Activated B cell treated with CpG ODN at 0.5 μM for 24 hours (primary cell): ENCODE measurements around the gene INPP5E. TPM values are rescaled to one million over a fixed set of nuclear protein-coding genes. Genes with fewer than 3 reads are reported as not detected.

Source experiments
- ATAC-seq: fragments of 200-7000 bp; cut with Tn5 transposase; one replicate; pipeline ENCODE4 v1.10.0; 2021; ENCODE audit warnings: low read depth, mild to moderate bottlenecking, moderate library complexity
- CTCF ChIA-PET: fragments of 350-600 bp; sonication (Branson Sonifier 250); formaldehyde crosslinking; loops from one replicate; lab custom pipeline; 2021; ENCODE audit warnings: antibody characterized with exemption; lab: Charles Lee
- POLR2A ChIA-PET: fragments of 350-600 bp; sonication (Branson Sonifier 250); formaldehyde crosslinking; loops from one replicate; lab custom pipeline; 2021; ENCODE audit warnings: antibody characterized with exemption; lab: Charles Lee
- DNase-seq: peaks from one replicate; pipeline ENCODE4 v3.0.0; 2022
- H3K27ac Mint-ChIP-seq: one replicate; pipeline ENCODE4 v1.8.0; 2020; ENCODE audit warnings: mixed read lengths
- H3K27me3 Mint-ChIP-seq: one replicate; pipeline ENCODE4 v1.8.0; 2021; ENCODE audit warnings: mixed read lengths
- H3K36me3 Mint-ChIP-seq: one replicate; pipeline ENCODE4 v1.8.0; 2021; ENCODE audit warnings: low read depth, mixed read lengths
- H3K4me1 Mint-ChIP-seq: one replicate; pipeline ENCODE4 v1.8.0; 2021; ENCODE audit warnings: mixed read lengths
- H3K4me3 Mint-ChIP-seq: one replicate; pipeline ENCODE4 v1.8.0; 2020; ENCODE audit warnings: mild to moderate bottlenecking, mixed read lengths
- H3K9me3 Mint-ChIP-seq: one replicate; pipeline ENCODE4 v1.8.0; 2020; ENCODE audit warnings: mixed read lengths
- CTCF ChIP-seq: fragments of 200-600 bp; IDR thresholded peaks from one replicate; pipeline ENCODE4 v1.8.0; 2022; ENCODE audit warnings: antibody characterized with exemption, mild to moderate bottlenecking
- intact Hi-C: fragments of 100-400 bp; cut with micrococcal nuclease; formaldehyde crosslinking; loops from one replicate; pipeline ENCODE4 v1.15.1; 2024
- total RNA-seq: library from RNA; stranded (reverse); gene quantifications from 2 replicates; pipeline ENCODE4 v1.2.3, GENCODE V29; 2022

Gene INPP5E
- total RNA-seq, 1 donor from 2014 or later = 26.6 TPM

GRCh38 chr9:136441191-136441680, 1.6 kb upstream of the INPP5E start:
- intact Hi-C loops = no loop called here
- Mint-ChIP-seq H3K4me3 (no peak overlapping the region), H3K4me1 (peaks cover 22% of the 10 kb centered on the region), H3K36me3 (peaks cover 55% of the 10 kb centered on the region), H3K9me3 (no peaks in the 10 kb centered on the region), H3K27ac (no peak overlapping the region), H3K27me3 (no peaks in the 10 kb centered on the region)
- ChIA-PET POLR2A (interaction anchor here (0.6 to 1.2 kb wide), 3 partner anchors 17 to 288 kb away, joined by 3 read pairs; no protein-coding TSS in a partner anchor), CTCF (no interaction called here)
- no peak for TF ChIP-seq CTCF
- no peak for DNase-seq
- ATAC-seq = no peak

GRCh38 chr9:136438548-136439480, 831 bp downstream of the INPP5E start:
- H3K4me1 Mint-ChIP-seq = peaks cover 26% of the 10 kb centered on the region
- H3K27me3 Mint-ChIP-seq = no peaks in the 10 kb centered on the region
- H3K36me3 Mint-ChIP-seq = peaks cover 42% of the 10 kb centered on the region
- H3K4me3 Mint-ChIP-seq = peak overlapping the region; percentile 84
- ATAC-seq (peak; percentile 77), DNase-seq (peak; percentile 69)
- intact Hi-C loops = loop anchor here (1.0 to 2.0 kb wide), 4 partner anchors 28 to 76 kb away; partner anchors contain the start of genes DNLZ, ENTR1, PMPCA and SEC16A
- no peak overlapping the region for H3K27ac Mint-ChIP-seq
- CTCF ChIA-PET = interaction anchor here (0.9 to 1.3 kb wide), 2 partner anchors 38 to 99 kb away, joined by 3 read pairs; no protein-coding TSS in a partner anchor
- no peak for TF ChIP-seq CTCF
- no peaks in the 10 kb centered on the region for H3K9me3 Mint-ChIP-seq
- POLR2A ChIA-PET = interaction anchor here (0.7 to 1.6 kb wide), 3 partner anchors 29 to 76 kb away, joined by 4 to 8 read pairs (median 5); no protein-coding TSS in a partner anchor

GRCh38 chr9:136437839-136438547, 1.7 kb downstream of the INPP5E start:
- POLR2A ChIA-PET = interaction anchor here (0.7 to 1.6 kb wide), 3 partner anchors 29 to 75 kb away, joined by 4 to 8 read pairs (median 5); no protein-coding TSS in a partner anchor
- Mint-ChIP-seq H3K9me3 (no peaks in the 10 kb centered on the region), H3K27ac (no peak overlapping the region), H3K36me3 (peaks cover 37% of the 10 kb centered on the region), H3K4me3 (peak overlapping the region; percentile 84), H3K27me3 (no peaks in the 10 kb centered on the region), H3K4me1 (peaks cover 26% of the 10 kb centered on the region)
- TF ChIP-seq CTCF = no peak
- intact Hi-C loops = loop anchor here (2.0 kb wide), 2 partner anchors 27 to 75 kb away; partner anchors contain the start of genes DNLZ, ENTR1 and PMPCA
- CTCF ChIA-PET = interaction anchor here (0.9 to 1.3 kb wide), 2 partner anchors 37 to 99 kb away, joined by 3 read pairs; no protein-coding TSS in a partner anchor
- ATAC-seq = no peak
- DNase-seq = no peak

GRCh38 chr9:136437430-136437829, 2.2 kb downstream of the INPP5E start:
- no peak for TF ChIP-seq CTCF
- intact Hi-C loops = no loop called here
- Mint-ChIP-seq H3K36me3 (peaks cover 36% of the 10 kb centered on the region), H3K27ac (no peak overlapping the region), H3K27me3 (no peaks in the 10 kb centered on the region), H3K4me1 (peaks cover 26% of the 10 kb centered on the region), H3K4me3 (peak overlapping the region; percentile 84), H3K9me3 (no peaks in the 10 kb centered on the region)
- CTCF ChIA-PET = no interaction called here
- POLR2A ChIA-PET = no interaction called here
- ATAC-seq (no peak), DNase-seq (no peak)
